Activated CD8-positive, alpha-beta memory T cell treated with anti-CD3 and anti-CD28 coated beads for 24 hours (primary cell): ENCODE measurements around the gene MAB21L3.

Source experiments
- DNase-seq: peaks from one replicate; pipeline ENCODE4 v3.0.0-alpha.2; 2020

MAB21L3 gene

DNA sequence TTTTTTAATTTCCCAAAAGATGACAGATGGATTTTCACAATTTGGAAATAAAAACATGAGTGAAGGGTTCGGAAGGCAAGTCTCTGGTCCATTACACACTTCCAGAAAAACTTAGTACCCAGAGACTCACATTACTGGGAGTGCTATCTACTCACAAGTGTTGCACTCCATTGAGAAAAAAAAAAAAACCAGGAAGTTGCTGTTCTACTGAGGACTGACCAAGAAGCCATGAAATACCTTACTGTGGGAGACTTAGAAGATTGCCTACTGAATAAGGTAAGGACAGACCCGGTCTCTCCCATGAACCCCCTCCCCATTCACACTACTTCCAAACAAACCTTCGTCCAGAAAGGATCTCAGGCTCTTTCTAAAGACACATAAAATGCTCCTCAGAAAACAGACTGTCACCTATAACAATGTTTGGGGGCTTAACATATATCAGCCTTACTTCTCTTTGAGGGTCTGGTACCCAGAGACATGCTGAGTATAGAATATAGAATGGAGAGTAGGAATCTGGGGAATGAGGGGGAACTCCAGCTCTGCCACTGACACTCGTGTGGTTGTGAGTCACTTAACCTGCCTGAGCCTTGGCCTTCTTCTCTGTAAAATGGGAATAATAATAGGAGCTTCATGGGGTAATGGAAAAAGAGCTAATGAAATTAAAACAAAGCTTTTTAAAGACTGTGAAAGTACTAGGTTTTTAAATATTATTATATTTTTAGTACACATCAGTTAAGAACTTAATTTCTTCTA, 1.4 kb downstream of the MAB21L3 start:
- DNase-seq = no peak

DNA sequence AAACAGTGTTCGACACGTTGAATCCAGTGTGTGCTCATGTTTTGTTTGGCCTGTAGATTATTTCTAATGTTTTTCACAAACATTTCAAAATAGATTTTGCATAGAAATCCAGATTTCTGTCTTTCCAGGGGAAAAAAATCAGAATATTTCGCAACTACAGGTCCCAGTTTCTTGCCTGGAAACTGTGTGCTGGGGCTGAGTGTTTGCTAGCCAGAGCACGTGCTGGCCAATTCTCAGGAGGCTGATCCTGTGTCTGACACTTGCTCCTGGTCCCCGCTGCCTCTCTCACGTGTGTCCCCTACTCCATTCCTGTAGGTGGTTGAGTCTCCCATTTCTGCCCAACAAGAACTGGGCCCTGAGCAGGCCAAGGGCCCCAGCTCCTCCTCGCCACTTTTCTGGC, 2.4 kb downstream of the MAB21L3 start:
- no peak for DNase-seq

DNA sequence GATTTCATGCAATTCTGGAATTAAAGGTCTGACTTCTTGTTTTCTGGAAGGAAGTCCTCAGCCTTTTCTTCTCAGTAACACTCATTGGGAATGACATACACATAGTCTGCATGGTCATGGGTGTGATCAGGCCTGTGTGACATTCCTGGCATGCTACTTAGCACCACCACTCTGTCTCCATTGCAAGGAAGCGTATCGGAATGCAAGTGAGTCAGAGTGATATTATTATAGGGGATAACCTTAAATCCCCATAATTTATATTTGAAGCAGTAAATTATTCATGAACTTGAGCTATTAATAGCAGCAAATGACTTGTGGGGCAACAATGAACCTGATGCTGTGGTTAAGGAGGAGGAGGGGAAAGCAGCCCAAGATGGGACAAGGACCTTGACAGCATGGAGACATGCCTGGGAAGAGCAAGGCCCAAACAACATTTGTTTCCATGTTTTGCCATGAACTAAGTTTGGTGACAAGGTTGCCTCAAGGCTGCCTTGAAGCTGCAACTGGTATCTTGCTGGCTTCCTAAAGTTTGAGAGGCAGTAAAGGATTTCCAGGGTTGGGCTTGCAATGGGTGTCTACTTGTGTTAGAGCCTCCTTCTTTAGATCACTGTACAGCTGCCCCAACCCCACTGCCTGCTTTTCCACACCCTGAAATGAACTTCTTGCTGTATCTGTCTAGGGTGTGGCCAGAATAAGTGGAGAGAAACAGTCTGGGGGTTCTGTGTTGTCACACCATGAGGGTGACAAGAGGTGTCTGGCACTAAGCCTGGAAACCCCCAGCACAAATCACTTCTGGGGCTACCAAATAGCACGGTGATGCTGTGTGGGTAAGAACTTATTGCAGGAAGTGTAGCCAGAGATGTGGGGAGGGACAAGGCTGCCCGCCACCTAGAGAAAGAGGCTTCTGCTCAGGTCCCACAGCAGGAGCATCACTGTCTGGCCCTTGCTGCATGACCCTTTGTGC, 4.6 kb downstream of the MAB21L3 start:
- DNase-seq = no peak

DNA sequence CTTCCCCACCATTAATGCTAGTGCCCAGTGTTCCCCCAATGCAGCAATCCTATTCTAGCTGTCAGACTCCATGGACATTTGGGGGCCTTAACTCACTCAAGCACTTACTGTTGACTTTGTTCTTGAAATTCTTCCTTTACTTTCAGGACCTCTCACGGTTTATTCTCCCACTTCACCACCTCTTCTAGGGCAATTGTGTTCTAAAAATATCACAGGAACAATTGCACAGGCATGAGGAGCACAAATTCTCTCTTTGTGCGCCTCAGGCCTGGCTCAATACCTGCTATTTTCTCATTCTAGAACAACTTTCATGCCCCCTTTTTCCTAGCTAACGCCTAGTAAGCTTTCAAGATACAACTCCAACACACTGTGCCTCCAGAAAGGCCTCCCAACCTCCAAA, 7.3 kb downstream of the MAB21L3 start:
- no peak for DNase-seq

DNA sequence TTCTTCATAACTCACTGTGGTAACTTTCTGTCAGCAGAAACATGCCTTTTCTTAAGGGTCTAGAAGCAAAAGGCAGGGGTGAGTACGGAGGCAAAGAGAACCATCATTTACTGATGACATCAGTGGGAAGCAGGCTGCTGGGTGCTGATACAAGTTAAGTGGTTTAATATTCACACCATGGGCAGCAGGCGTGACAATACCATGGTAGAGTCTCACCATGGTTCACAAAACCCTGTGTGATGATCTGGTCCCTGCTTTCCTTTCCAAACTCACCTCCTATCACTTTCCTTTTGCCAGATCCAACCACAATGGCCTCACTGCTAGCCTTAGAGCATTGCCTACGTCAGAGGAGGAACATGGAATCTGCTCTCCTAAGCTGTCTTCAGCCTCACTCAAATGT, 8.7 kb downstream of the MAB21L3 start:
- no peak for DNase-seq

DNA sequence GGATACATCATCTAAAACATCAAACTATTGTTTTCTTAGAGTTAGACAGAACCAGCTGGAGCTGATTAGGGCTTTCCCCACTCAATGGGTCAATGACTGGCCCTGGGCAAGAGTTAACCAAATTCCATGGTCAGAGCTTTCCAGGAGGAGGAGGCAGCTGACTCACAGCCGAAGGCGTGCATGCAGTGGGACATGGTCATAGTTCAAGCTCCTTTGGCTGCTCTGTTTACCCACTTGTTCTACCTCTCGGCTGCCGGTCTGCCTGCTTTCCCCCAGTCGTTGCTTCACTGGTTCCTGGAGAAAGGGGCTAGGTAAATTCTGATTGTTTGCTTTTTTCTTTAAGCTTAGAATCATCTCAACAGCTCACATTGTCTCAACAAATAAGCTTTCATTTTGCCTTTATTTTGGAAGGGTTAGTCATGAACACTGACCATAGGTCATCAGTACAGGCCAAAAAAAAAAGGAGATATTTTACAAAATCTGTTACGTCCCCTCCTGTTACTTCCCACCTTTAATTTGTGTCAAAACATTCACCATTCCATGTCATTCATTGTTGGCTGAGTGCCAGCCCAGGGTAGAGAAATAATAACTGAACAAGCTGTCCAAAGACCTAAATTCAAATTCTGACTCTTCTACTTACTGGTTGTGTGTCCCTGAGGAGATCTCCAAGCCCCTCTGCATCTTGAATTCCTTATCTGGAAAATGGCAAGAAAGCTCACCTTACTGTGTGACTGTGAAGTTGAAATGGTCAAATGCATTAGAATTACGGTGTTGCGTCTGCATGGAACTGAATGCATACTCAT, 12.0 kb downstream of the MAB21L3 start:
- no peak for DNase-seq

DNA sequence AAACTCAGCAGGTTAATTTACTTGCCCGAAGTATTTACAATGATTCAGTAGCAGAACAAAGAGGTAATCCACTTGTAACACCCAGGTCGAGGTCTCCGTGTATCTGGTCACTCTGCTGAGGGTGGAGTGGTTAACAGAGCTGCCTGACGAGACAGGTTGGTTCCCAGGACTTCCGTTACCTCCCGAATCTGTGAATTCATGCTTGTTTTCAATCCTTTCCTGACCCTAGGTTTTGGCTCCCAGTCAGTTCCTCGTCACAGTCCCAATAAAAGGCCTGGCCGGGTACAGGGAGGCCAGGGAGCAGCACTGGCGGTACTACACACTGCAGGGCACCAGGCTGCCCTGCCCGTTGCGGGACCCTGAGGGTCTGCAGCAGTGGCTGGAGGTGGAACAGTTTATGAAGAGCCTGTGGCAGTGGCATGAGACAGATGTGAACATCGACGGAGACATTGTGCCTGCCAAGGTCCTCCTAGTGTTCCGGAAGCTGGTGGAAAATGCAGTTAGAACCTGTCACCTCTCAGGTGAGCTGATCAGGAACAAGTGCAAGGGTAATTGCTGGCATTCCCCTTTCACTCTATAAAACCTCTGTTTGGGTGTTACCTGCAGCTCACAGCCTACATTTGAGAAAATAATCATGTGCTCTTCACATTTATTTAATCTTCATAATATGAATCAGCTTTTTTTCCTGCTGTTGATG, 12.8 kb downstream of the MAB21L3 start:
- no peak for DNase-seq

DNA sequence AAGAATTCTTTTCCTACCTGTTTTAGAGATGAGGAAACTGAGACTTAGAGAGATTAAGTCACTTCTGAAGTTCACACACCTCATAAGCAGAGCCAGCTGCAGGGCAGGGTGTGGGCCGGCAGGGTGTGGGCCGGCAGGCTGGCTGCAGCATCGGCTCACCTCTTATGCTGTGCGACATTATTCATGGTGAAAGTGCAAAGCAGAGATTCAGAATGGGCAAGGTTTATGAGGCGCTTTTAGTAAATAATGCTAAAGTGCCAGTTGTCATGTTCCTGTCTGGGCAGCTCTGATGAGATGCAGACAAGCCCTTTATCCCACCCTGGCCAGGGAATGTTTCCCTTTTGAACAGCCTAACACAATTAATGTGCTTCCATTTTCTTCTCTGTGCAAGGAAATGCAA, 14.6 kb downstream of the MAB21L3 start:
- no peak for DNase-seq

DNA sequence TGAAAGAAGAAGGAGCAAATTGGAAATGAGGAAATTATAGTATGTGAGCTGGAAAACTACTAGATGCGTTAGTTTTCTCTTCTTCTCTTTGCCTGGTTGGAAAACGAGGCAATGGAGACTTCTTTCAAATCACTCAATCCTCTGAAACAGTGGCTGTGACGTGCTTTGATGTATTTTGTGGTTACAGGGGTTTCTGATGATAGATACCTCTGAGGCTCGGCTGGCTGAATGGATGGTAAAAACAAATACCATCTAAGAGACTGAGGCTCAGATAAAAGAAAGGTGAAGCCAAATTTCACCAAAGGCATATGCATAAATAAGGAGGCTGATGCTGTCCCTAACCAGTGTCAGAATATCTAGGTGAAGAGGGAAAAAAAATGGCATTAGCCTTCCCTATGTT, 15.1 kb downstream of the MAB21L3 start:
- DNase-seq = no peak

DNA sequence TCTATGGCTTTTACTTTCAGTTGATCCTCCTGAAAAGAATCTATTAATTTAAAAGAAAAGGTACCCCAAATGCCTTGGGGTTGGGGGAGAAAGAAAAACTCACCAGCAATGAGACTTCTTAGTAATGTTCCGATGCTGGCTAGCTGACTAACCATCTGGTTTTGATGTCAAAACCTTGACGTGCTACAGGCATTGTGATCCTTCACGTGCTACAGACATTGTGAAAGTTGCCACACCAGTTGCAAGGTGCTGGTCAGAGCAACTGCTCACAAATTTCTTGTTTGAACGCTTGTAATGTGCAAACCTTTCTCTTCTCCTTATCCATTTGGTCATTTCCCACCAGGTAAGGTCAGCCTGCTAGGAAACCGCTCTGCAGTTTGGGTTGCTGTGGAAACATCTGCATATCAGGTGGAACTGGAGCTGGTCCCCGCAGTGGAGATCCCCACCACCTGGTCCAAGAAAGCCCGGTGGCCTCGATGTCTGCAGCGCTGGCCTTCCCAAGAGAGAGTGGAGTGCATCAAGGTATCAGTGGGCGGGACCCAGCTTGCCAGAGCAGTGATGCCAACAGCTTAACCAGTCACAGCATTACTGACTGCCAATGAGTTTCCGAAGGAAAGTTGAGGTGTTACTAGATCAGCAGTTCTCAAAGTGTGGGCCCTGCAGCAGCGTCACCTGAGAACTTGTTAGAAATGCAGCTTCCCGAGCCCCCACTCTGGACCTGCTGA, 16.1 kb downstream of the MAB21L3 start:
- DNase-seq = no peak

DNA sequence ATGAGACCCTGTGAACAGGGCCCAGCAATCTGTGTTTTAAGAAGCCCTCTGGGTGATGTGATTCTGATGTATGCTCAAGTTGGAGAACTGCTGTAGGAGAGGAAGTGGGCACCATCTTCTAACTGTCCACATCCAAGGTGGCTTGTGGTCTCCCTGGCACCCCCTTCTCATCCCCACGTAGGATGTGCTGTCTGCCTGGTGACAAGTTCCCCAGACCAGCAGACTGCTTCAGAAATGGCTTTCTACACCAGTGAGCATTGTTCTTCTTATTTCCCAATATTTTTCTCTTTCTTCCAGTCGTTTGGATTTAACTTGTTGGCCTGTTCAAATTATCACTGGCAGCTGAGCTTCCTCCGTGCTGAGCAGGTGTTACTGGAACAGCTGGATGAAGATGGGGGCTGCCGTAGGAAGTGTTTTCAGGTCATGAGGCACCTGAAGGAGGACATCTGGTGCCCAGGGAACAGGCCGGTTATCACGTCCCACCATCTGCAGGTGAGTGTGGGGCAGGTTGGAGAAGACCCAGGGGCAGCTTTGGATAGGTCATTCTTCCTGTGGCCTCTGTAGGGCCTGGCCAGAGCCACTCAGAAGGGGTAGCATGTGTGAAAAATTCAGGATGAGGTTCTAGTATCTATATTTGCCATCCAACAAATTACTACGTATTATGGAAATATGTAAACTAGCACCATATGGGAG, 16.8 kb downstream of the MAB21L3 start:
- no peak for DNase-seq

DNA sequence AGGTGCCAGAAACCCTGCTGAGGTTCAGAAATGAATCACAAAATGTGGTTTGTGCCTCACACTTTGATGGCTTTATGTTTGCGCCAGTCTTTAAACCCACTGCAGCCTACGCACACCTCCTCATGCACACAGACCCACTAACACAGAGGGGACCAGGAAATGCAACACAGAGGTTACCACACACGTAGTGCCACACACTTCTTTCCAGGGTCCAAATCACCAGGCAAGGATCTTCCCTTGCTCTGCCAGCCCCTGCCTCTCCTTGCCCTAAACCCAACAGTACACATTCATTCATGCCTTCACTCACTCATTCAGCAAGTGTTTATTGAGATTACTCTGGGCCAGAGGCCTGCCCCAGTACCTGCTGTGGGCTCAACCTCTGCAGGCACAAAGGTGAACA, 17.5 kb downstream of the MAB21L3 start:
- peak; percentile 76 for DNase-seq

DNA sequence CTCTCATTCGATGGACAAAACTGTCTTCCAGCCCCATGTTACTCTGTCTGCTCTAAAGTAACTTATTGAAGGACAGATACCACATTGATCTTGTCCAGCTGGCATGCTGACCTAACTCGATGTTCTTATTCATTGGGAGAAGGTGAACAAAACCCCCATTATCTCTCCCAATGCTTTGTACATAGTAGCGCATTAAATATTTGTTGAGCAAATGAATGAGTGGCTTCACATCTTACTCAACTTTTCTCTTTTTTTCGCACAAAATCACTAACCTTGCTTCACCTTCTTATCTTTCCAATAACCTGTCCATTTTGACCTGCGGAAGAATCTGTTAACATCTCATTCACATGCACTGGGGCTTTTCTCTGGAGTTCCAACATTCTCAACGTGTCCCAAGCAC, 18.3 kb downstream of the MAB21L3 start:
- no peak for DNase-seq

DNA sequence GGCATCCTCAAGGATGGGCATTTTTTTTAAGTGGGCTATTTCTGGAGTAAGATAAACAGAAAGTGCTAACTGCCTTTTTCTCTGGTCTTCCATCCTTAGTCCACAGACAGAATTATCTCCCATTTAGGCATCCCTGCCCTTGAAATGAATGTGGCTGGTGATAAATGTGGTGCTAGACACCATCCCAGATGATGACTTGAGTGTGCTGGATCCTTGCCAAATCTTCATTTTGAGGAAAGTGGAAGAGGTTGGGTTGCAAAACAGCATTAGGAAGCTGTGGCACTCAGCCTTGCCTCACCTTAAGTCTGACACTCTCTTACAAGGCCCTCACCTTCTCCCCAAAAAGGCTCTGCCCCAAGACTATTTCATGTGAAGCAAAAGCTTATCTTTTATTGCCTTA, 19.2 kb downstream of the MAB21L3 start:
- no peak for DNase-seq

DNA sequence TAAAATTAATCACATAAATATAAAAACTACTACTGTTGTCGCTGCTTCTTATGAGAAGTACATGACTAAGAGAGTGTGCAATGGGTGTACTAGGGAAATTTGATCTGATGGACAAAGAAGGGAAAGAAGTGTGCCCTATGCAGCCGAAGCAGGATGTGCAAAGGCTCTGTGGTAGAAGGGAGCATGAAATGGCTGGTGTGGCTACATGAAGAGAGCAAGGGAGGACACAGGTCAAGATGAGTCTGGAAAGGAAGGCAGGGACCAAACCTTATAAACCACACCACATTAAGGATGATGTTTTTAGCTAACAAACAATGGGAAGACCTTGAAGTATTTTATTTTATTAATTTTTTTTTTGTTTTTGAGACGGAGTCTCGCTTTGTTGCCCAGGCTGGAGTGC, 20.0 kb downstream of the MAB21L3 start:
- DNase-seq = no peak

DNA sequence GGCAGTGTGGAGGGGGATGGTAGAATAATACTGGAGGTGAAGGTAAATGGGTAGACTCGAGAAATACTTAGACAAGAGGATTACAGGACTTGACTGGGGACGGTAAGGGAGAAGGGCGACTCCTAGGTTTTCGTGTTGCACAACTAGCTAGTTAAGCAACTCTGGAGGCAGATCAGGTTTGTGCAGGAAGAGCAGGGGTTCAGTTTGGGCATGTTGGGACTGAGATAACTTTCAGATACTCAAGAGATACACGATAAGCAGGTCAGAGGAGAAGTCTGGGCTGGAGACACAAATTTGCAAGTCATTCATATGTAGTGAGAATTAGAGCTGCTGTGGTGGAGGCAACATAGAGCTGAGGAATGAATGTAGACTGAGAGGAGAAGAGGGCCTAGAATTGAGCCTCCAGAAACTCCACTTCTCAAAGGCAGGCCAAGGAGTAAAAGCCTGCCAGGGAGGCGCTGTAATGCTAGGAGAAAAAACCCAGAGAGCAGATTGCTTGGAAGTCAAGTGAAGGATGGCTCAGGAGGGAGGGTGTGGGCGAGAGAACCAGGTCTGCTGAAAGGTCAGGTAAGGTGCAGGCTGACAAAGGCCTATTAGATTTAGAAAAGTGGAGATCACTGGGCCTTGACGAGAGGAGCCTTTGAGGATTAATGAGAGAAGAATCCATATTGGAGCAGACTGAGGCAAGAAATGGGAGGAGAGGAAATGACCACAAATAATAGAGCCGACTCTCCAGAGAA, 20.8 kb downstream of the MAB21L3 start:
- DNase-seq = no peak

DNA sequence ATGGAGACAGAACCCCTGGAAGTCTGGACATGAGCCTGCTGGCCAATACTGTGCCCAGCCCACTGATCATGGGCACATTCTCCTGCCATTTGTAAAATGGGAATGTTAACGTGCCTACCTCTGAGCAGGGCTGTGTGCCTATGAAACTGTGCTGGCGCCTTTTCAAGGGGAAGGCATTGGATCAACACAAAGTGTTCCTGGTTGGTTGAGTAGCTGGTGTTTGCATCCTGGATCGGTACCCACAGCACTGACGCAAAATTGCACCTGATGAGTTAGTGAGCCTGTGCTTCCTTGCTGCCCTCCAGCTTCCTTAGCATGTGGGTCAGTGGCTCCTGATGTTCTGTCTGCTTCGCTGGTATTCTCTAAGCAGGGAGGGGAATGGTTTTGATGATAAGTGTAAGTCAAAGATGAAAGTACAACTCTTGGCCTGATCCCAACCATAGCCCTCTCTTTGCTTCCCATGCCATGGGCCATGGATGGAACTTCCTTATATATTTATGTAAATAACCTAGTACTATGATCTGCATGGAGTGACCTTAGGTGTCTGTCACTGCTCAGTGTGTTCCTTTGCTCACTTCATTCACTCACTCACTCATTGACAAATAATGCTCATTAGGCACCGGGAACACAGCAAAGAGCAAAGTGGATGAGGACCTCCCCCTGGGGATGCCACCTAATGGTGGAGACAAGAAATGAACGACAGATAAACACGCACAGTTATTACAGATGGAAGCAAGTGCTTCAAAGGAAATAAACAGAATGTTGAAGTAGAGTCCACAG, 22.7 kb downstream of the MAB21L3 start:
- DNase-seq = no peak

DNA sequence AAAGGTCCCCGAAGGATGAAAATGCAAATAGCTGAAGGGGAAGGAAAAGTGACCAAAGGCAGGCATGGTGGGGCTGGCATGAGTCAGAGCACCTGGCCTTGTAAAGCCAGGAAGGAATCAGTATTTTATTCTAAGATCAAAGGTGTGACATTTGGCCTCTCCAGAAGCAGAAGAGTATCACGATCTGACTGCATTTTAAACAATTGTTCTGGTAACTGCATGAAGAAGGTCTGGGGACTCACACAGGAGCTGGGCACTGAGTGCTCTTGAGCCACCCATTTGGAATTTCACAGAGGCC, 23.2 kb downstream of the MAB21L3 start:
- no peak for DNase-seq

DNA sequence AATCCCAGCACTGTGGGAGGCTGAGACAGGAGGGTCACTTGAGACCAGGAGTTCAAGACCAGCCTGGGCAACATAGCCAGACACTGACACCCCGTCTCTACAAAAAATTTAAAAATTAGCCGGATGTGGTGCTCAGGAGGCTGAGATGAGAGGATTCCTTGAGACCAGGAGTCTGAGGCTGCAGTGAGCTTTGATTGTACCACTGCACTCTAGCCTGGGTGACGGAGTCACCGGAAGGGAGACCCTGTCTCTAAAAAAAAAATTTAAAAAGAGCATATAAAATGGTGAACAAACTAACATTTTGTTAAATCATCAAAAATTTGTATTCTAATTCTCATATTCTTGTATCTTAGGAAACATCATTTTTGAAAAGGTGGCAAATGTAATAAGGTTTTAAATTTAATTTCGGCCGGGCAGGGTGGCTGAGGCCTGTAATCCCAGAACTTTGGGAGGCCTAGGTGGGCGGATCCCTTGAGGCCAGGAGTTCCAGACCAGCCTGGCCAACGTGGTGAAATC, 27.1 kb downstream of the MAB21L3 start:
- no peak for DNase-seq
